IMR-90 (cell line): ENCODE data around the gene CRAMP1. TPM values are rescaled to one million over a fixed set of nuclear protein-coding genes. Genes with fewer than 3 reads are reported as not detected.

Experiments
- ATAC-seq: fragments of 200-7000 bp; cut with Tn5 transposase; 2 replicates; pipeline ENCODE4 v1.9.1; 2020; ENCODE audit warnings: low read depth, mild to moderate bottlenecking, moderate library complexity
- BruUV-seq: library from RNA; stranded (reverse); fragments of 400-500 nt; replicated peaks from 2 replicates; lab custom pipeline; 2021; lab: Mats Ljungman, UMichigan
- CTCF ChIA-PET: fragments of 300-600 bp; formaldehyde crosslinking; extraction: SDS; loops from one replicate; lab custom pipeline; 2021; ENCODE audit warnings: antibody characterized with exemption; lab: Yijun Ruan, JAX
- POLR2A ChIA-PET: fragments of 300-600 bp; sonication (Branson Sonifier 250); formaldehyde crosslinking; loops from one replicate; lab custom pipeline; 2022; ENCODE audit warnings: antibody characterized with exemption; ENCODE audit not compliant: unreplicated experiment; lab: Charles Lee
- DNase-seq: peaks from one replicate; pipeline ENCODE4 v3.0.0; 2013
- H2AFZ ChIP-seq: replicated peaks from 2 replicates; pipeline ENCODE3; 2013; ENCODE audit warnings: low read length, mild to moderate bottlenecking; ENCODE audit not compliant: poor library complexity
- H2AK5ac ChIP-seq: 2 replicates; pipeline ENCODE4 v1.6.1; 2013; ENCODE audit warnings: low read depth, low read length, inconsistent platforms
- H2AK9ac ChIP-seq: replicated peaks from 2 replicates; pipeline ENCODE3; 2013; ENCODE audit warnings: mild to moderate bottlenecking, low read depth, low read length, moderate library complexity; ENCODE audit not compliant: poor library complexity
- H2BK120ac ChIP-seq: 2 replicates; pipeline ENCODE4 v1.6.1; 2013; ENCODE audit warnings: low read depth, low read length, inconsistent platforms
- H2BK15ac ChIP-seq: 3 replicates; pipeline ENCODE4 v1.6.1; 2013; ENCODE audit warnings: low read depth, low read length, inconsistent platforms
- H2BK20ac ChIP-seq: 2 replicates; pipeline ENCODE4 v1.6.1; 2013; ENCODE audit warnings: low read depth, mild to moderate bottlenecking, inconsistent platforms, low read length, moderate library complexity
- H2BK5ac ChIP-seq: 2 replicates; pipeline ENCODE4 v1.6.1; 2013; ENCODE audit warnings: mild to moderate bottlenecking, low read depth, low read length, inconsistent platforms; ENCODE audit not compliant: poor library complexity, severe bottlenecking
- H3K14ac ChIP-seq: replicated peaks from 2 replicates; pipeline ENCODE4 v1.6.1; 2013; ENCODE audit warnings: low read depth, low read length, inconsistent platforms
- H3K18ac ChIP-seq: 2 replicates; pipeline ENCODE4 v1.6.1; 2013; ENCODE audit warnings: low read depth, low read length, control low read depth
- H3K23ac ChIP-seq: 2 replicates; pipeline ENCODE4 v1.6.1; 2013; ENCODE audit warnings: low read depth, low read length, inconsistent platforms
- H3K27ac ChIP-seq: 2 replicates; pipeline ENCODE4 v1.5.1; 2013; ENCODE audit warnings: mild to moderate bottlenecking, control low read depth, low read length; ENCODE audit not compliant: insufficient read depth
- H3K27me3 ChIP-seq: 2 replicates; pipeline ENCODE4 v1.6.1; 2013; ENCODE audit warnings: low read length; ENCODE audit not compliant: control insufficient read depth, insufficient read depth
- H3K36me3 ChIP-seq: 2 replicates; pipeline ENCODE4 v1.6.1; 2013; ENCODE audit warnings: low read length, mixed read lengths; ENCODE audit not compliant: control insufficient read depth, insufficient read depth
- H3K4ac ChIP-seq: 2 replicates; pipeline ENCODE4 v1.6.1; 2013; ENCODE audit warnings: low read depth, low read length, inconsistent platforms
- H3K4me1 ChIP-seq: 2 replicates; pipeline ENCODE4 v1.6.1; 2013; ENCODE audit warnings: low read length, mixed read lengths; ENCODE audit not compliant: control insufficient read depth, insufficient read depth
- H3K4me2 ChIP-seq: 2 replicates; pipeline ENCODE4 v1.6.1; 2013; ENCODE audit warnings: low read depth, mild to moderate bottlenecking, control low read depth, low read length, moderate library complexity
- H3K4me3 ChIP-seq: 2 replicates; pipeline ENCODE4 v1.5.1; 2013; ENCODE audit warnings: low read depth, mild to moderate bottlenecking, control low read depth, low read length, moderate library complexity; ENCODE audit not compliant: insufficient read depth
- H3K56ac ChIP-seq: 2 replicates; pipeline ENCODE4 v1.6.1; 2013; ENCODE audit warnings: low read length, inconsistent platforms; ENCODE audit not compliant: insufficient read depth; ENCODE audit errors: extremely low read depth
- H3K79me1 ChIP-seq, 2 experiments: 2 replicates each; pipeline ENCODE4 v1.6.1; 2013; ENCODE audit warnings: low read length in 2 of 2, inconsistent platforms in 1 of 2, low read depth in 1 of 2
- H3K9ac ChIP-seq: 2 replicates; pipeline ENCODE4 v1.6.1; 2013; ENCODE audit warnings: low read depth, low read length, control low read depth
- H3K9me1 ChIP-seq: 2 replicates; pipeline ENCODE4 v1.6.1; 2013; ENCODE audit warnings: low read length, inconsistent platforms; ENCODE audit not compliant: insufficient read depth
- H3K9me3 ChIP-seq: 2 replicates; pipeline ENCODE4 v1.6.1; 2013; ENCODE audit warnings: low read length; ENCODE audit not compliant: control insufficient read depth, insufficient read depth
- H4K20me1 ChIP-seq: 2 replicates; pipeline ENCODE4 v1.6.1; 2013; ENCODE audit warnings: low read length, inconsistent platforms; ENCODE audit not compliant: insufficient read depth
- H4K5ac ChIP-seq: 2 replicates; pipeline ENCODE4 v1.6.1; 2013; ENCODE audit warnings: mild to moderate bottlenecking, low read depth, low read length, control low read depth
- H4K8ac ChIP-seq, 2 experiments: 2 replicates each; pipeline ENCODE4 v1.6.1; 2013; ENCODE audit warnings: low read depth in 2 of 2, low read length in 2 of 2, control low read depth in 1 of 2, inconsistent platforms in 1 of 2
- H4K91ac ChIP-seq: 2 replicates; pipeline ENCODE4 v1.6.1; 2013; ENCODE audit warnings: low read depth, low read length, inconsistent platforms; ENCODE audit not compliant: insufficient read depth
- MXI1 ChIP-seq: IDR thresholded peaks from 2 replicates; pipeline ENCODE4 v1.6.1; 2012; ENCODE audit warnings: low read depth, mild to moderate bottlenecking, low read length, moderate library complexity, borderline replicate concordance
- RFX5 ChIP-seq: IDR thresholded peaks from 2 replicates; pipeline ENCODE4 v1.8.0; 2012; ENCODE audit warnings: low read depth, mild to moderate bottlenecking, low read length, moderate library complexity
- WGBS, 2 experiments: methylation state at CpG; one replicate each; pipeline versions ENCODE4 v1.1.5 to v1.1.7; 2013; ENCODE audit warnings: missing lambda C conversion rate in 2 of 2; ENCODE audit not compliant: insufficient read length in 1 of 2; ENCODE audit errors: extremely low coverage in 2 of 2; 5-methylcytosine and 5-hydroxymethylcytosine counted together
- dilution Hi-C: fragments of 300-500 bp; cut with HindIII; formaldehyde crosslinking; loops from one replicate; pipeline ENCODE4 v1.14.3; 2018; ENCODE audit warnings: low sequenced_read_pairs; ENCODE audit not compliant: unreplicated experiment
- in situ Hi-C: fragments of 300-500 bp; cut with MboI; formaldehyde crosslinking; loops from 3 replicates; pipeline ENCODE4 v1.14.3; 2019; ENCODE audit warnings: low sequenced_read_pairs, inconsistent platforms, mixed read lengths
- intact Hi-C: fragments of 100-400 bp; cut with micrococcal nuclease; formaldehyde crosslinking; loops from 2 replicates; pipeline ENCODE4 v1.10.0; 2022
- polyA plus RNA-seq, 3 experiments: library from polyadenylated mRNA; depleted of rRNA; stranded (reverse); fragments of >200 nt; gene quantifications; 2 replicates each; pipeline ENCODE4 v1.2.3, GENCODE V29; 2012; ENCODE audit warnings: low replicate concordance in 1 of 3
- total RNA-seq: library from RNA; depleted of rRNA; stranded (reverse); fragments of >200 nt; gene quantifications from 2 replicates; pipeline ENCODE4 v1.2.3, GENCODE V29; 2012

CRAMP1 gene
- total and polyA plus RNA-seq, 2 of the 4 experiments (the other 2 are of a cell fraction): 3.2 to 12.0 TPM

DNA sequence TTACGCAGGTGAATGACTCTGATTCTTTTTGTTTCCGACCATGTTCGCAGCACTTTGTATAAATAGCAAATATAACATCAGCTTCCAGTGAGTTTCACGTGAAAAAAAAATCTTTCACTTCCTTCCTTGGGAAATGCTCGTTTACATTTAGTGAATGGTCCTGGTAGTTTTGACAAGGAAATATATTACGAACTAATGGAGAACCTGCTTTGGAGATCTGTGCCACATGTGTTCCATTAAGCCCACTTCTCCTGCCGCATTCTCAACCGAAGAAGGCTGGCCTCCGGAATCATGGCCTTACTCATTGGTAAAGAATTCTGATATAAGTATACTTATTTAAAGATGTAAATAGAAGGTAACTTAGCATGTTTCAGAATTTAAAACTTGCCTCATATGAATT is 3.6 kb downstream of the CRAMP1 start:
- Histone ChIP-seq H2BK120ac (no peak overlapping the region), H3K27me3 (no peaks in the 10 kb centered on the region), H4K91ac (no peak overlapping the region), H4K5ac (no peak overlapping the region), H3K4me1 (peaks cover 7% of the 10 kb centered on the region), H3K4me3 (peak overlapping the region; percentile 94), H4K20me1 (peaks cover 31% of the 10 kb centered on the region), H3K36me3 (peaks cover 27% of the 10 kb centered on the region), H2AK5ac (no peak overlapping the region), H3K27ac (no peak overlapping the region), H3K18ac (no peak overlapping the region), H3K9ac (no peak overlapping the region; the same call in 1 of the 2 replicates), H4K8ac (peak overlapping the region in 1 of 2 experiments; percentile 23; a peak in 1 of 4 replicates), H2BK20ac (no peak overlapping the region), H3K4me2 (peak overlapping the region; percentile 80), H2BK5ac (no peak overlapping the region), H3K9me1 (peaks cover 3% of the 10 kb centered on the region), H3K14ac (no peak overlapping the region; the same call in 1 of the 2 replicates), H3K79me1 (peaks cover 27 to 65% of the 10 kb centered on the region in 2 experiments), H2BK15ac (no peak overlapping the region), H3K4ac (no peak overlapping the region), H2AFZ (no peak overlapping the region), H3K9me3 (no peaks in the 10 kb centered on the region), H2AK9ac (no peak overlapping the region), H3K56ac (peak overlapping the region; percentile 19; the same call in 1 of the 2 replicates), H3K23ac (peak overlapping the region; percentile 72; the same call in 1 of the 2 replicates)
- in situ Hi-C loops: no loop called here
- intact Hi-C loops: no loop called here
- TF ChIP-seq MXI1: 0 out of 2 replicates have a peak, but pooled peaks have one; percentile 59
- no peak for TF ChIP-seq RFX5
- POLR2A ChIA-PET: no interaction called here
- DNase-seq (peak; percentile 57), ATAC-seq (no peak)
- dilution Hi-C loops: no loop called here
- CTCF ChIA-PET: no interaction called here
- WGBS, 2 experiments: no CpG with 5 or more reads among the region's 9 CpGs
- TSS peak; percentile 23 for BruUV-seq
